PFSK-1 (cell line): ENCODE results near the gene NCOA5.

ENCODE experiments used
- FOXP2 ChIP-seq: optimal IDR thresholded peaks from 2 replicates; pipeline ENCODE3; 2011; ENCODE audit warnings: borderline replicate concordance, control low read depth, inconsistent platforms; ENCODE audit not compliant: insufficient read depth; ENCODE audit errors: extremely low read length, extremely low read depth
- POLR2AphosphoS5 ChIP-seq: IDR thresholded peaks from 2 replicates; pipeline ENCODE4 v1.6.1; 2012; ENCODE audit warnings: low read depth, mild to moderate bottlenecking, control low read depth, low read length, moderate library complexity
- SIN3A ChIP-seq: IDR thresholded peaks from 2 replicates; pipeline ENCODE4 v1.6.1; 2012; ENCODE audit warnings: mild to moderate bottlenecking, low read length, moderate library complexity, borderline replicate concordance; ENCODE audit not compliant: insufficient read depth
- TAF1 ChIP-seq: IDR thresholded peaks from 2 replicates; pipeline ENCODE4 v1.6.1; 2012; ENCODE audit warnings: low read length, control low read depth, borderline replicate concordance; ENCODE audit not compliant: insufficient read depth
- TF ChIP-seq, protein P1 (sequence below), 2 experiments: IDR thresholded peaks; 2 replicates each; pipeline versions ENCODE4 v1.6.1 to v1.8.0; 2011 to 2012; ENCODE audit warnings: low read depth in 2 of 2, low read length in 2 of 2, control low read depth in 1 of 2, inconsistent platforms in 1 of 2, mild to moderate bottlenecking in 1 of 2, moderate library complexity in 1 of 2; ENCODE audit not compliant: insufficient read depth in 1 of 2

The NCOA5 gene

DNA sequence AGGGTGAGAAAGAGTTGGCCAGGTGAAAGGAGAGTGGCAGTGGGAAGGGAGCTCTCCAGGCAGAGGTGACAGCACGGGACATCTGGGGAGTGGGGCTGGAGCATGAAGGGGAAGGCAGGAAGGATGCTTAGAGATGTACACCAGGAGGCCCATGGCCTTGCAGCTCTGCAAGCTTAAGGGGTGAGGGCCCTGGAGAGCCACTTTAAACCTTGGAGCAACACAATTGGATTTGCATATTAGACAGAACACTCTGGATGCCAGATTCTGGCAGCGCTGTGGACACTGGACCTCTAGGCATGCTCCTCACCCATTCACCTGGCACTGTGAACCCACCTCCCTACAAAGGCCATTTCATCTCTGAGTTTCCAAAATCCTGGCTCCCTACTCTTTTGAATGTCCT is 24.7 kb upstream of the NCOA5 start:
- no peak for TF ChIP-seq TAF1

- TF ChIP-seq FOXP2 (no peak), POLR2AphosphoS5 (no peak), SIN3A (no peak), TAF1 (no peak)
- TF ChIP-seq, protein P1, sequence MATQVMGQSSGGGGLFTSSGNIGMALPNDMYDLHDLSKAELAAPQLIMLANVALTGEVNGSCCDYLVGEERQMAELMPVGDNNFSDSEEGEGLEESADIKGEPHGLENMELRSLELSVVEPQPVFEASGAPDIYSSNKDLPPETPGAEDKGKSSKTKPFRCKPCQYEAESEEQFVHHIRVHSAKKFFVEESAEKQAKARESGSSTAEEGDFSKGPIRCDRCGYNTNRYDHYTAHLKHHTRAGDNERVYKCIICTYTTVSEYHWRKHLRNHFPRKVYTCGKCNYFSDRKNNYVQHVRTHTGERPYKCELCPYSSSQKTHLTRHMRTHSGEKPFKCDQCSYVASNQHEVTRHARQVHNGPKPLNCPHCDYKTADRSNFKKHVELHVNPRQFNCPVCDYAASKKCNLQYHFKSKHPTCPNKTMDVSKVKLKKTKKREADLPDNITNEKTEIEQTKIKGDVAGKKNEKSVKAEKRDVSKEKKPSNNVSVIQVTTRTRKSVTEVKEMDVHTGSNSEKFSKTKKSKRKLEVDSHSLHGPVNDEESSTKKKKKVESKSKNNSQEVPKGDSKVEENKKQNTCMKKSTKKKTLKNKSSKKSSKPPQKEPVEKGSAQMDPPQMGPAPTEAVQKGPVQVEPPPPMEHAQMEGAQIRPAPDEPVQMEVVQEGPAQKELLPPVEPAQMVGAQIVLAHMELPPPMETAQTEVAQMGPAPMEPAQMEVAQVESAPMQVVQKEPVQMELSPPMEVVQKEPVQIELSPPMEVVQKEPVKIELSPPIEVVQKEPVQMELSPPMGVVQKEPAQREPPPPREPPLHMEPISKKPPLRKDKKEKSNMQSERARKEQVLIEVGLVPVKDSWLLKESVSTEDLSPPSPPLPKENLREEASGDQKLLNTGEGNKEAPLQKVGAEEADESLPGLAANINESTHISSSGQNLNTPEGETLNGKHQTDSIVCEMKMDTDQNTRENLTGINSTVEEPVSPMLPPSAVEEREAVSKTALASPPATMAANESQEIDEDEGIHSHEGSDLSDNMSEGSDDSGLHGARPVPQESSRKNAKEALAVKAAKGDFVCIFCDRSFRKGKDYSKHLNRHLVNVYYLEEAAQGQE (IDR thresholded peaks at IDR 0.05; ENCODE audit: insufficient read depth in 1 of 2, low read depth in 2 of 2, low read length in 2 of 2) = no peak
Measured at GRCh38 chr20:46113113-46113470, 23.3 kb upstream of the NCOA5 start.

- TF ChIP-seq, protein P1 (IDR thresholded peaks at IDR 0.05; ENCODE audit: insufficient read depth in 1 of 2, low read depth in 2 of 2, low read length in 2 of 2) = no peak
- TF ChIP-seq TAF1 = no peak
- no peak for TF ChIP-seq POLR2AphosphoS5
- TF ChIP-seq SIN3A = no peak
- no peak for TF ChIP-seq FOXP2
Measured at GRCh38 chr20:46112430-46113112, 22.8 kb upstream of the NCOA5 start.

GRCh38 chr20:46111836-46112212 is 22.1 kb upstream of the NCOA5 start:
- TF ChIP-seq POLR2AphosphoS5 = no peak
- TF ChIP-seq FOXP2 = no peak
- no peak for TF ChIP-seq TAF1
- TF ChIP-seq SIN3A = no peak
- TF ChIP-seq, protein P1 (IDR thresholded peaks at IDR 0.05; ENCODE audit: insufficient read depth in 1 of 2, low read depth in 2 of 2, low read length in 2 of 2) = no peak

DNA sequence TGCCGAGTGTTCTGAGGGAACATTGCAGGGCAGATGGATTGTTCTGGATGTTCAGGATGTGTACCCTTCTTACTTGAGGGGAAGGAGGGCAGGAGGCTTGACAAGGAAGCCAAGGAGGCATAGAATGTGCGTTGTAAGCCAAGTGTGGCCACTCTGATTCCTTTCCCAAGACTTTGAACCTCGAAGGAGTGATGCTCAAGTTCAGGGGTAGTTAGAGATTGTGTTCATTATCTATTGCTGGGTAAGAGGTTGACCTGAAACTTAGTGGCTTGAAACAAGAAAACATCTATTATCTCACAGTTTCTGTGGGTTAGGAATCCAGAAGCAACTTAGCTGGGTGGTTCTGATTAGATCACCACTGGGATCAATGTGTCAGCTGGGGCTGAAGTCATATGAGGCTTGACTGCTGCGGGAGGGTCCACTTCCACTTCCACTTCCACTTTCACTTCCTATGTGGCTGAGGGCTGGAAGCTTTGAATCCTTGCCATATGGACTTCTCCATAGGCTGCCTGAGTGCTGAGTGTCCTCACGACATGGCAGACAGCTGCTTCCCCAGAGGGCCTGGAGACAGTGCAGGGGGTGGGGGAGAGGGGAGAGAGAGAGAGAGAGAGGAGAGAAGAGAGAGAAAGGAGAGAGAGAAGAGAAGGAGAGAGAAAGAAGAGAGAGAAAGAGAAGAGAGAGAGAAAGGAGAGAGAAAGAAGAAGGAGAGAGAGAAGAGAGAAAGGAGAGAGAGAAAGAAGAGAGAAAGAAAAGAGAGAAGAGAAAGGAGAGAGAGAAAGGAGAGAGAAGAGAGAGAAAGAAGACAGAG is 21.5 kb upstream of the NCOA5 start:
- TF ChIP-seq POLR2AphosphoS5 (no peak), TAF1 (no peak), SIN3A (no peak), FOXP2 (no peak)
- TF ChIP-seq, protein P1 (IDR thresholded peaks at IDR 0.05; ENCODE audit: insufficient read depth in 1 of 2, low read depth in 2 of 2, low read length in 2 of 2) = no peak
